ENCODE data around the gene POLDIP3.
"Not testable (repeated sequence)": the region's sequence is repeated elsewhere in the genome, so short reads cannot be mapped to it uniquely, and the experiment has no call there.

Gene POLDIP3

DNA sequence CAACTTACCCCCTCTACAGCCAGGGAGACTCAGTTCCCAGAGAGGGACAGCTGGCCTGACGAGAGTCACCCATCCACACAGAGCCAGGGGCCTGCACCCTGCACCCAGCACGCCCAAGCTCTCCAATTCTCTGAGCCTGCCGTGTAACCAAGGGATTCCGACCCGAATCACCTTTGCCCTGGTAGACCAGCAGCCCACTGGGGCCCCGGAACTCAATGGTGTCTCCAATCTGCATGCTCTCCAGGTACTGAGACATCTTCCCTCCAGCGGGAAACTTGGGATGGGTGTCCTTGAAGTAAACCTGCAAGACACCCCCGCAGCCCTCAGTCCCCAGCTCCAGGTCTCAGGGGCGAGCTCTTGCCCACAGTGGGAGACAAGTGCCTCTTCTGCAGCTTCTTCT lies 13.3 kb upstream of the POLDIP3 start:
- Mint-ChIP-seq H3K36me3 (peaks cover 58% of the 10 kb centered on the region), H3K27me3 (no peaks in the 10 kb centered on the region), H3K4me1 (peaks cover 18% of the 10 kb centered on the region), H3K9me3 (no peaks in the 10 kb centered on the region), H3K4me3 (no peak overlapping the region), H3K27ac (no peak overlapping the region)
- no peak for ATAC-seq

DNA sequence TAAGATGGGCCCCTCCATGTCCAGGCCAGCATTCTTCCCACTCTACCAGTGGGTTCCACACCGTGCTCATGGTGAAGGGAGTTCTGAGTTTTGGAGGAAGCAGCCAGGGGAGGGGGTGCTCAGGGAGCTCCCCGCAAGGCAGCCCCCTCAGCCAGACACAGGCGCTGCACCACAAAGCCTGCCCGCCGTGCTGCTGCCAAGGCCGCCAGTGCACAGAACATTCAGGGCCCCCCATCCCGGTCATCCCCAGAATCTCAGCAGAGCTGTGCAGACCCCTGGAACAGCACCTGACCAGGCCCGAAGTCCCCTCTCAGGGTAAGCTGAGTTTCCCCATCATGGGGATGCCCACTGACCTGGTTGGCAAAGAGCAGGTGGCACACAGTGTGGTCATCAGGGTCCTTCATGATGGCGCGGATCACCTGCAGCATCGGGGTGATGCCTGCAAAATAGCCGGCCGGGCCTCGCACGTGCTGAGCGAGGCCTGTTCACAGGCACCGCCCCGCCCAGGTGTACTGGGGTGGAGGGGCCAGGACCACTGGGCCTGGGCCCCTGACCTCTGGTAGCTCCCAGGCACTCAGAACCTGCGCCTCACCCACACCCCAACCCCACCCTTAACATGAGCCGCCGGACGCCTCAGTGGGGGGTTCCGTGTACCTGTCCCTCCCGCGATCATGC lies 12.4 kb upstream of the POLDIP3 start:
- no peaks in the 10 kb centered on the region for H3K27me3 Mint-ChIP-seq
- no peak overlapping the region for H3K4me3 Mint-ChIP-seq
- H3K27ac Mint-ChIP-seq = no peak overlapping the region
- ATAC-seq = no peak
- H3K9me3 Mint-ChIP-seq = no peaks in the 10 kb centered on the region
- peaks cover 51% of the 10 kb centered on the region for H3K36me3 Mint-ChIP-seq
- H3K4me1 Mint-ChIP-seq = peaks cover 27% of the 10 kb centered on the region

DNA sequence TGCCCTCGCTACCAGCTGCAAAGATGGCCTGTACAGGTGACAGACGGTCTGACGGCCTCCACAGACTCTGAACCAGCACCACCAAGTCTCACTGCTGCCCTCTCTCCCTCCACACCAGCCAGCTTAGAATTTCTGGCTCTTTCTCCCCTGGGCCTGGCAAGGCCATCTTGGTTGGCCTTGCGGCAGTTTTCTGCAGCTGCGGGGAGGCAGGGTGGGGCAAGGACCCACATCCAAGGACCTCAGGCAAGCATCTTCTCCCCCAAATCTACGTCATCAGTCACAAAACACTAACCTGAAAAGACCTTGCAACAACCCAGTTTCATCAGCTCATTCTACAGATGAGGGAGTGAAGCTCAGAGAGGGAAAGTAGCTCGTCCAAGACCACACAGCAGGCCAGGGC lies 11.7 kb upstream of the POLDIP3 start:
- no peaks in the 10 kb centered on the region for H3K9me3 Mint-ChIP-seq
- H3K27ac Mint-ChIP-seq = no peak overlapping the region
- H3K36me3 Mint-ChIP-seq = peaks cover 44% of the 10 kb centered on the region
- peaks cover 33% of the 10 kb centered on the region for H3K4me1 Mint-ChIP-seq
- no peaks in the 10 kb centered on the region for H3K27me3 Mint-ChIP-seq
- H3K4me3 Mint-ChIP-seq = no peak overlapping the region
- no peak for ATAC-seq

DNA sequence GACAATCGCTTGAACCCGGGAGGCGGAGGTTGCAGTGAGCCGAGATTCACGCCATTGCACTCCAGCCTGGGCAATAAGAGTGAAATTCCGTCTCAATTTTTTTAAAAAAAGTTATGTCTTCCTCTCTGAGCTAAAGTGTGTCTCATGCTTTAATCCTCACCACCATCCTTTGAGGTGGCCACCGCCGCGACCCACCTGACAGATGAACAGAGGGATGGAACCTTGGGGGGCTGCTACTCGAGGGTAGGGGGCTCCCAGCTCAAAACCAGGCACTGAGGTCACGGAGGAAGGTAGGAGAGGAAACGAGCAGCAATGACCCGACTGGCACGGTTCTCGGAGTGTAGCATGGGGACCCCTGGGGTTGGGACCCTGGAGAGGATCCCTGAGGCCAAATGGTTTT lies 10.7 kb upstream of the POLDIP3 start:
- H3K4me1 Mint-ChIP-seq = peaks cover 37% of the 10 kb centered on the region
- no peak overlapping the region for H3K27ac Mint-ChIP-seq
- no peaks in the 10 kb centered on the region for H3K9me3 Mint-ChIP-seq
- no peak for ATAC-seq
- H3K27me3 Mint-ChIP-seq = no peaks in the 10 kb centered on the region
- H3K36me3 Mint-ChIP-seq = peaks cover 37% of the 10 kb centered on the region
- H3K4me3 Mint-ChIP-seq = no peak overlapping the region

DNA sequence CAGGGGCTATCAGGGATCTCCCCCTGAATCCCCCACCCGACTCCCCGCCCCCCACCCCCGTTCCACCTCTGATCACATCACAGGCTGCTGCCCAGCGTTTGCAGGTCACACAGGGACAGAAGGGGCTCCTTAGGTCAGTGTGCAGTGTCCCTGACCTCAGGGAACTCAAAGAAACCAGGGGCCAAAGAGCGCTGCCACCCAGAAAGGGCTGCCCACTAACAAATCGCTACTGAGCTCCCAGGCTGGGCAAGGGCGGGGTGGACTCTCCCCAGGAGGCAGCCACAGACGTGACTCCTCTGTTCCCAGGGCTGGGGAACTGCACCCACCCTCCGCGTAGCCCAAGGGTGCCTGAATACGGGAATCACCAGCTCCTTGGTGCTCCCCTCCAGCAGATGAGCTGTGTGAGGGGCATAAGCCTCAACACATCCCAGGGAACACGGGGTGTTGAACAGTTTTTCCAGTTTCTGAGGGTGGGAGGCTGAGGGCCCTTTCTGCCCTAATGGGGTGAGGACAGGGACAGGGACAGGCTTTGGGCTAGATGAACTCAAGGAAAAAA lies 9.9 kb upstream of the POLDIP3 start:
- ATAC-seq = no peak
- Mint-ChIP-seq H3K27me3 (no peaks in the 10 kb centered on the region), H3K36me3 (peaks cover 32% of the 10 kb centered on the region), H3K27ac (no peak overlapping the region), H3K9me3 (no peaks in the 10 kb centered on the region), H3K4me1 (peaks cover 37% of the 10 kb centered on the region), H3K4me3 (no peak overlapping the region)

DNA sequence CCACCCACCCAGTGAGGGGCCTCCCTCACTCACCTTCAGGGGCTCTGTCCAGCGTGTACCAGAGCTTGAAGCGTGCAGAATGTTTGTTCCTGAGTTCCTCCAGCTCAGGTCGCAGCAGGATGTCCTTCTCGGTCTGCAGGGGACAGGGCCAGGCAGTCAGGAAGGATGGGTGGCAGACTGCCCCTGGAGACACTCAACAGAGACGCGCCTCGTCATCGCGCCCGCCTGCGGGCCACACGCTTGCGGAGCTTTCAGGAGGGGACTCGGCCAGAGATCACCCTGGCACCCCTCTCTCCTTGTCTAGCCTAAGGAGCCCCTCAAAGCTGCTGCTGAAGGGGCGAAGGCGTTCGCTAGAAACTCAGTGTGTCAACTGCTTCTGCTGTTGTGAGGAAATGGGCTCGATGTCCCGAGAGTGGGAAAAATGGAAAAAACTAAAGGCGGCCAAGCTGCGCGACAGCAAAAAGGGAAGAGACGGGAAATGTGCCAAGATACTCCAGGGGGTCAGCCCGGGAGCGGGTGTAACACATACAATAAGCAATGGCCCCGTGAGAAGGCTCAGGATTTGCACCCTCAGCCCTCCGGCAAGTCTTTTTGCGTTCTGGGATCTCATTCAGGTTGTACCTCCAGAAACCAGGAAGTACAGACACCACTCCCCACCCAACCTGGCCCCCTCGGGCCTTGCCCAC lies 9.2 kb upstream of the POLDIP3 start:
- Mint-ChIP-seq H3K4me3 (peak overlapping the region; percentile 18), H3K4me1 (peaks cover 37% of the 10 kb centered on the region), H3K27me3 (no peaks in the 10 kb centered on the region), H3K36me3 (peaks cover 34% of the 10 kb centered on the region), H3K9me3 (no peaks in the 10 kb centered on the region), H3K27ac (peak overlapping the region; percentile 76)
- ATAC-seq = peak; percentile 42

DNA sequence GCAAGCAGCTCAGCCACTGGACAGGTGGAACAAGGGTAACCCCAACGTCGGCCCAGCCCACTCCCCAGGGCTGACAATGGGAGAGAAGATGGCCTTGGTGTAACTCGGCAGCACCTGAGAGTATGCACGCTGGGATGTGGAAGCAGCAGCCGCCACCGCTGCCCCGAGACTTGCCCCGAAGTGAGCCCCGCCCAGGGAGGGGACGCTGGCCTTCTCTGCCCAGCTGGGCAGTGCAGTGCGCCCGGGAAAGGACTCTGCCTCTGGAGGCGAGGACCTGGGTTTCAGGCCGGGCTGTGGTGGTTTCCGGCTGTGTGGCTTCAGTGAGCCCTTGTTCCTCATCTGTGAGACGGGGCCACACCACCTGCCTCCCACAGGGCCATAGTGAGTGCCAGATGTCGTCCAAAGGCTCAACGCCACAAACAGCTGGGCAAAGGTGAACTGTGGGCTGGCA lies 8.6 kb upstream of the POLDIP3 start:
- H3K36me3 Mint-ChIP-seq = peaks cover 32% of the 10 kb centered on the region
- peak overlapping the region; percentile 76 for H3K27ac Mint-ChIP-seq
- no peaks in the 10 kb centered on the region for H3K9me3 Mint-ChIP-seq
- no peaks in the 10 kb centered on the region for H3K27me3 Mint-ChIP-seq
- peak overlapping the region; percentile 24 for H3K4me3 Mint-ChIP-seq
- peaks cover 37% of the 10 kb centered on the region for H3K4me1 Mint-ChIP-seq
- peak; percentile 92 for ATAC-seq

DNA sequence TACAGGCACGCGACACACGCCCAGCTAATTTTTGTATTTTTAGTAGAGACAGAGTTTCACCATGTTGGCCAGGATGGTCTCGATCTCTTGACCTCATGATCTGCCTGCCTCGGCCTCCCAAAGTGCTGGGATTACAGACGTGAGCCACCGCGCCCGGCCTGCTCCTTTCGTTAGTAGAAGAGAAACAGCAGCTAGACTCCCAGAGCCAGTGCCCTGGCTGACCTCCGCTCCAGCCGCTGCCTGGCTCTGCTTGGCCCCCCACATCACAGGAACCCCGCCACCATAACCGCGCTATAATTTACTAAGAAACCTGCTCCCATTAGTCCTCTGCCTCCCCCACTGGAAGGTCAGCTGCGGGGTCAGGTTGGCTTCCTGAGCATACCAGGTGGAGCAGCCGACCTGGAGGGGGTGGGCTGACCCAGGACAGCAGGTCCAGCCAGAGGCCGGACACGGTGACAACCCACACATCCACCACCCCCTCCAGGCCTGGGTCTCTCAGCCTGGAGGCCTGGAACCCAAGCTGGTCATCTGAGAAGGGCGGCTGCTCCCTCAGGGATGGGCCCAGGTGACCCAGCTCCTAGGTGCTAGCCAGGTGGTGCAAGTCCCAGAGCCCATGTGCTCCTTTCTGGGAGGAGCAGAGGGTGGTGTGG lies 7.5 kb upstream of the POLDIP3 start:
- no peak overlapping the region for H3K4me3 Mint-ChIP-seq
- peaks cover 29% of the 10 kb centered on the region for H3K36me3 Mint-ChIP-seq
- no peaks in the 10 kb centered on the region for H3K9me3 Mint-ChIP-seq
- H3K27ac Mint-ChIP-seq = peak overlapping the region; percentile 76
- H3K27me3 Mint-ChIP-seq = no peaks in the 10 kb centered on the region
- ATAC-seq = no peak
- H3K4me1 Mint-ChIP-seq = peaks cover 44% of the 10 kb centered on the region

DNA sequence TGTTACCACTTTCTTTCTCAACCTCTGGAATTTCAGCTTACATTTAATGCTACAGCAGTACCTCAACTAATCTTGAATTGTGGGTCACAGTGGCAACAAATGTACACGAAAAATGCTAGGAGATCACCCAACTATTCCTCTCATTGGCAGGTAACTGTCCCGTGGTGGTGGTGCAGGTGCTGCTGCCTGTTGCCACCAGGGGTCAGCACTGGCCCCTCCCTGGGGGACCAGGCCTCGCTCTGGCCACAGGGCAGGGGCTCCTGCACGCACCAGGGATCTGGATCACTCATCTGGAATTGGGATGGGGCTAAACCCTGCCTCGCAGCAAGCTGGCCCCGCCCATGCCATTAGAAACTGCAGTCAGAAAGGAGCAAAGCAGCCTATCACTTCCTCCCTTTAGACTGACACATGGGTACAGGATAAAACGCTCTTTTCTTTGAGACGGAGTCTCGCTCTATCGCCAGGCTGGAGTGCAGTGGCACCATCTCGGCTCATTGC lies 6.9 kb upstream of the POLDIP3 start:
- peak; percentile 67 for ATAC-seq
- H3K4me3 Mint-ChIP-seq = no peak overlapping the region
- no peak overlapping the region for H3K27ac Mint-ChIP-seq
- H3K9me3 Mint-ChIP-seq = no peaks in the 10 kb centered on the region
- H3K36me3 Mint-ChIP-seq = peaks cover 26% of the 10 kb centered on the region
- H3K4me1 Mint-ChIP-seq = peaks cover 44% of the 10 kb centered on the region
- no peaks in the 10 kb centered on the region for H3K27me3 Mint-ChIP-seq

DNA sequence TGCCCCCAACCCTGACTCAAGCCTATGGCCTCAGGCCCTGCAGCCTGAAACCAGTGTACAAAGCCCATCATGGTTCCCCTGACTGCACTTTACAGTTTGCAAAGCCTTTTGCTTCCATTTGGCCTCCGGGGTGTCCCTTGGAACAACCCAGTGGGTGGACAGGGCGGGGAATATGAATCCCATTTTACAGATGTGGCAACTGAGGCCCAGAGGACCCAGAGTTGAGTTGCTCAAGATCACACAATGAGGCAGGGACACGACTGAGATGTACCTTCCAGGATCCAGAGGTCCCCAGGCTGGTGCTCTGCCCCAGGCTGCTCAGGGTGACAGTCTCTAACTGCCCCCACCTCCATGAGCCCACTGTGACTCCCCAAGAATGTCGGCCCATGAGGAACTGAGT lies 5.4 kb upstream of the POLDIP3 start:
- no peaks in the 10 kb centered on the region for H3K9me3 Mint-ChIP-seq
- H3K4me3 Mint-ChIP-seq = no peak overlapping the region
- ATAC-seq = no peak
- H3K4me1 Mint-ChIP-seq = peaks cover 52% of the 10 kb centered on the region
- no peaks in the 10 kb centered on the region for H3K27me3 Mint-ChIP-seq
- H3K27ac Mint-ChIP-seq = no peak overlapping the region
- peaks cover 22% of the 10 kb centered on the region for H3K36me3 Mint-ChIP-seq

DNA sequence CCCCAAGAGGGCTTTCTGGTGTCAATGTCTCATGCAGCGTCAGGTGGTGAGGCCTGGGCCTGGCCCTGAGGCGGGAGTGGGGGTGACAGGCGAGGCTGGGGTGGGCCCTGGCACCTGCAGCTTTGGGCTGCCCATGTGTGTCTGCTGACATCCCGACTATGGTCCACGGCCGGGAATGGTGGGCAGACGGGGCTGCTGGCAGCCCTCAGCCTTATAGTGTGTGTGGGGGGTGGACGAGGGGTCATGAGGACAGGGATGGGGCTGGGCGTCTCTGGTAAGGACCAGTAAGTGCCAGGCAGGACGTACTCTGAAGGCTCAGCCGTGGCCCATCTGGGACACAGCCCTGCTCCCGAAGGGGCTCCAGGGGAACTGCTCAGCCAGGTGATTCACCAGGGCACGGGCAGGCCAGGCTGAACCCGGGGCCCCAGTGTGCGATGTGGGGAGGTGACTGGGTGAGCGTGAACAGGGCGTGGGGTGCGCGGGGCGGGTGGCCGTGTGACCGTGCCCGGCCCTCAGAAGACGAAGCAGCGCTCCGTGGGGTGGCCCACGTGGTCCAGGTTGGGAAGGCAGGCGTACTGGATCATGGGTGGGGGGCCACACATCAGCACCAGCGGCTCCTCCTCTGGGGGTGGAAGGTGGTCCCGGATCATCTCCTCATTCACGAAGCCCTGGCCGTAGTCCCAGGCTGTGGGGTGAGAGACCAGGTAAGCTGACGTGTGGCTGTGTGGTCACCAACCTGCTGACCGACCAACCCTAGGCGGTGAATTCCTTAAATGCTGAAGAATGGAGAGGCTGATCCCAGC lies 4.8 kb upstream of the POLDIP3 start:
- no peaks in the 10 kb centered on the region for H3K9me3 Mint-ChIP-seq
- ATAC-seq = no peak
- peaks cover 48% of the 10 kb centered on the region for H3K4me1 Mint-ChIP-seq
- H3K4me3 Mint-ChIP-seq = no peak overlapping the region
- peaks cover 22% of the 10 kb centered on the region for H3K36me3 Mint-ChIP-seq
- H3K27ac Mint-ChIP-seq = no peak overlapping the region
- H3K27me3 Mint-ChIP-seq = no peaks in the 10 kb centered on the region

DNA sequence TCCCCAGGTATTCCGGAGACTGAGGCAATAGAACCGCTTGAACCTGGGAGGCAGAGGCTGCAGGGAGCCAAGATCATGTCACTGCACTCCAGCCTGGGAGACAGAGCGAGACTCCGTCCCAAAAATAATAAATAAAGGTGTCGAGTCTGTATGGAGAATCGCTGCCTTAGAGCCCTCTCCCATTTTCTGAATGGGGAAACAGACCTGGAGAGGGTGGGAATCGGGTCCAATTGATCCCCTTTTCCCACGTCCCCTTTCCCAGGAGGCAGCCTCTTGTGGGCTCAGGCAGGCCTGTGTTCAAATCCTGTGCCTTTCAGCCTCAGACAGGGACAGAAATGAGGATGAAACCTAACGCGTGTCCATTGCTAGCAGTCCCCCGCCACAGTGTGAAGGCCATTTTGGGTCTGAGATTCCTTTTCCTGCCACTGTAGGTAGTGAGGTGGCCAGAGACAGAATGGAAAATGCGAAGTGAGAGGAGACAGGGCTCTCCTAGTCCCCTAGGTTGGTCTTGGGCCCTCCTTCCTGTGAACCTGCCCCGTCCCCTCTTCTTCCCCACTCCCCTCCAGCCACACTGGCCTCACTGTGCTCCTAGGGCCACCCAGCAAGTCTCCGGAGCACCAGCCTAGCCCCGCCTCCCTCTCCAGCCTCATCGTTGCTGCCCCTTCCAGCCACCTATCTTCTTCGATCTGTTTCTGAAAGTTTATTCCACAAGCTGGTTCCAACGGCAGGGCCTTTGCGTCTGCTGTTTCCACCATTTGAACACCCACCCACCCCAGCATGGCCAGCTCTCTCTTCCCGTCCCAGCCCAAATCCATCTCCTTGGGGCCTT lies 2.7 kb upstream of the POLDIP3 start:
- Mint-ChIP-seq H3K4me3 (no peak overlapping the region), H3K27me3 (no peaks in the 10 kb centered on the region), H3K9me3 (no peaks in the 10 kb centered on the region), H3K4me1 (peaks cover 46% of the 10 kb centered on the region), H3K27ac (no peak overlapping the region), H3K36me3 (peaks cover 20% of the 10 kb centered on the region)
- no peak for ATAC-seq

DNA sequence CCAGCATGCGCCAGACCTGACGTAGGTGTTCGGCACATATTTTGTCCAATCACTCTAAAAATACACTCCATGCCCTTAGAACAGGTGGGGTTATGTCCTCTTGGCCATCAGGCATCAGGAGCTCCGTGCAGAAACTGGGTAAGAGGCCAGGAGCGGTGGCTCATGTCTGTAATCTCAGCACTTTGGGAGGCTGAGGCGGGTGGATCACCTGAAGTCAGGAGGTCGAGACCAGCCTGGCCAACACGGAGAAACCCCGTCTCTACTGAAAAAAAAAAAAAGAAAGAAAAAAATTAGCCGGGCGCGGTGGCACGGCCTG lies 1.1 kb upstream of the POLDIP3 start:
- peaks cover 20% of the 10 kb centered on the region for H3K36me3 Mint-ChIP-seq
- peak overlapping the region; percentile 100 for H3K27ac Mint-ChIP-seq
- H3K27me3 Mint-ChIP-seq, H3K9me3 Mint-ChIP-seq, ATAC-seq: not testable (repeated sequence)
- H3K4me1 Mint-ChIP-seq = peaks cover 44% of the 10 kb centered on the region
- H3K4me3 Mint-ChIP-seq = peak overlapping the region; percentile 97

DNA sequence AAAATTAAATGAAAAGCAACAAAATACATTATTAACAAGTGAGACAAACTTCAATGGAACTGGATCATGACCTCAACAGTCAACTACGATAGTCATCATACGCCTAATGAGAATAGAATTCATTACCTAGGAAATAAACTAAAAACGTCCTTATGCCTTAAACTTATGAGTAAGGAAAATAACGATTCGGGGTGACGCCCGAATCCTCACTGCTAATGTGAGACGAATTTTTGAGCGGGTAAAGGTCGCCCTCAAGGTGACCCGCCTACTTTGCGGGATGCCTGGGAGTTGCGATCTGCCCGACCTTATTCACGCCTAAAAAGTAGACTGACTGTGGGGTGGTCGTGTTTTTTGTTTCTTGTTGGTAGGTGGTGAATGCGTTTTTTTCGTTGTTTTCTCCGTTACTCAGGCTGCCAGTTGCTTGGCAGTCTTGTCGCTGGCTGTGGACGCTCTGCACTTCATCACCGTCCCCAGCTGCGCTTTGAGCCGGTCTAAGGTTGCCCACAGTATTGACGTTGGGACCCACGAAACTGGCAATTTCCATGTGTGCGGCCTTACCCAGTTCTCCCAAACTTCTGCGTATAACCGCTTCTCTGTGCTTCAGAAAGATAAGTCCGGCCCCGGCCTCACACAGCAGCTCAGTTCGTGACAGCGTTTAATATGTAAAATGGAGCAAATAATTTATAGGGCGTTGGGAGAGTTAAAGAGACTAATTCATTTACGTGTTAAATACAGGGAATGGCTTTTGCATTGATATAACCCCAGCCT lies 593 bp upstream of the POLDIP3 start:
- Mint-ChIP-seq H3K27me3 (no peaks in the 10 kb centered on the region), H3K4me1 (peaks cover 49% of the 10 kb centered on the region), H3K4me3 (peak overlapping the region; percentile 97), H3K36me3 (peaks cover 20% of the 10 kb centered on the region), H3K9me3 (no peaks in the 10 kb centered on the region), H3K27ac (peak overlapping the region; percentile 100)
- peak; percentile 85 for ATAC-seq
